ENCODE measurements around the gene KLF6.
"Not testable (repeated sequence)": the region's sequence is repeated elsewhere in the genome, so short reads cannot be mapped to it uniquely, and the experiment has no call there.

KLF6 gene

GRCh38 chr10:3757250-3757637 lies 27.8 kb downstream of the KLF6 start:
- DNase-seq (ENCODE audit: low spot score): no peak

GRCh38 chr10:3756360-3756740 lies 28.7 kb downstream of the KLF6 start:
- DNase-seq (ENCODE audit: low spot score): no peak

DNA sequence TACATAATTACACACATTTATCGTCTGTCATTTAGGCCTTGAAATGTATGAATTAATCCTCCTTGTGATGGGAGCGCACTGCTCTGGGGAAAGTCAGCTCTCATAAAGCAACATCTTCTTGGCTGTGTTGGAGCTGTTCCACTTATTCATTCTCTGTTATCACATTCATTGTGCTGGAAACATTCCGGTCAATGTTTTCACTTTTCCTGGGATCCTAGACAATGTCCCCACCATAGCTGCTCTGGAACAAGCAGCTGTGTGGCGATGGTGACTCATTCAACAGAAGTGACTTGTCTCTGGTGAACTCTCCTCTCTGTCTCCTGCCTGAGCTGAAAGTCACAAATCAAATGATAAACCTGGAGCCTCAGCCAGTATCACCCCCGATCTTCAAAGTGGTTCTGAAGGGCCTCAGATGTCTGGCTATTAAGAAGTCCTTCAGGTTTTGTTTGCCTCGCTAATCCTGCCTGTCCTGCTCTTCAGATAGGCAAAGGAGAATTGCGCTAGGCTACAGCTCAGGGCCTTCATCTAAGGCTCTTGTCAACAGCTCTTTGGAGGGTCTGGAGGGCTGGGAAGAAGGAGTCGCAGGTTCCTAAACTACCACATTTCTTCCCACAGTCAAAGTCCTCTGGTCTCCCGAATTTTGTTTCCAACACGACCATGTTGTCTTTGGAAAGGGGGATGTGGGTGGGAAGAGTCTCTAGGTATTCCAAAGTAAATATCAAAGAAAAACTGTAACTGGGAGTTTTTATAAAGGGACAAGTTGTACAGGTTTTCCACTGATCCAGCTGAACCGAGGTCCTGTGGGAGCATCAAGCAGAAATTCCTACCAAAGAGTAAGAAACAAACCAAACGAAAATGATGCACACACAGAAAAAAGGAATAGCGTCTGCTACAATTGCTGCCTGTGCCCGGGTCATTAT lies 29.3 kb downstream of the KLF6 start:
- DNase-seq (ENCODE audit: low spot score): no peak

- DNase-seq (ENCODE audit: low spot score): no peak
These were observed 30.1 kb downstream of the KLF6 start for GRCh38 chr10:3754727-3755439.

DNA sequence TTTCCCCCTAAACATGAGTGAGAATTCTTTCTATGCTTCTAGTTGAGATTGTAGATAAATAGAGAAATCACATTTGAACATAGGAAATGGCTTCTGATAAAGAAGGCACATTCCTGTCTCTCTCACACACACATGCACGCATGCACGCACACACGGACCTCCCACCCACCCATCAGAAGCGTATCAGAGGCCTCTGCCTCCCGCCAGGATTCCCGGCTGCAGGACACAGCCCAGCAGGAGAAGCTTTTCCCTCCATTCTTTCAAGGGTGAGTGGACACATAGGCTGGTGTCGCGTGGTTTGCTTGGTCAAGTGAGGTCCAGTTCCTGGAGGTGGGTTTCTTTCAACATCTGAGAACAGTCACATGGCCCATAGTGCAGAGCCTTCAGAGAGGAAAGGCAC lies 34.2 kb downstream of the KLF6 start:
- no peak for DNase-seq (ENCODE audit: low spot score)

DNA sequence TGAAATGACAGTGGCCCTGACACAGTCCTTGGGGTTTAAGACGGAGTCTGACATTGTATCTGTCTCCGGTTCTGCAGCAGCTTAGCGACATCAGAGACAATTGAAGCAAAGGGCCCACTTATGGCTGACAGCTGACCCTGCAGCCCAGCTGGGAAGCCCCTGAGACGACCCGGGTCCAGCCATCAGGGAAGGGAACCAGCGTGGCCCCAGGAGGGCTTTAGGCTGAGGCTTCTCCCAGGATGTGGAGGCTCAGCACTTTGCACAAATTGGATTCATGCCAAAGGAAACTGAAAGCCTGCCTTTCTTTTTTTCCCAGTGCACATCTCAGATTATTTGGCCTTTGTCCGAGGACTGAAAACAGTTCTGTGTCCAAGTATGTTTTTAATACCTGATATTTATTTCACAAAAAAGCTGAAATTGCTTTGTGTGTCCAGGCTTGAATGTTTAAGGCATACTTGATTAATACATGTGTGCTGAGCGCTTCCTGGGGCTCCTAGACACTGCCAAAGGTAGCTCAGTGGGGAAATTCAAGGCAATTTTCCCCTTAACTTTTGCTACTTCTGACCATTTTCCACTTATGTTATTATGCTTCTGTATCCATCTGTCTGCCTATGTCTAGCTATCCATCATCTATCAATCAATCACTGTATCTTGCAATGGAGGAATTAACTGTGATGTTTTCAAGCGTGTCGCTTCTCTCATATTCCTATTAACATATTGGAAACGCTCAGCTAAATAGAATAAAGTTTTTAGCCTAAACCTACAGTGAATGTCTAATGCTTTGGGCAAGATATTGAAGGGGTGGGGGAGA lies 34.8 kb downstream of the KLF6 start:
- DNase-seq (ENCODE audit: low spot score): no peak

DNA sequence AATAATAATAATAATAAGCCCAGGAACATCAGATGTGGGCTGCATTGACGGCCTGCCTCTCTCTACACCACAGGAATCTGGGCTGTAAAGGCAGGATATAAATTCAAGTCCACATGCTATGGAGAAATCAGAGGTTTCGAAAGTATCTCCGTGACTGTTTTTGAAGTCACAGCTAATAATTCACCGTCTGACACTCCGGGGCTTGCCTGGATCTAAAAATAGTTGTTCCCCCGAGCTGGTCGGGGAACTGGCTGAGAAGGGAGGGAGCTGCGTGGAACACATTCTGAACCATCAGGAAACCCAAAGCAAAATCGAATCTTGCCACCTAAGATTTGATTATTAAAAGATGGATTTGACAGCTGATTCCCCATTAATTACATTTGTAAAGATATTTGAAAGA lies 35.4 kb downstream of the KLF6 start:
- DNase-seq (ENCODE audit: low spot score): no peak

DNA sequence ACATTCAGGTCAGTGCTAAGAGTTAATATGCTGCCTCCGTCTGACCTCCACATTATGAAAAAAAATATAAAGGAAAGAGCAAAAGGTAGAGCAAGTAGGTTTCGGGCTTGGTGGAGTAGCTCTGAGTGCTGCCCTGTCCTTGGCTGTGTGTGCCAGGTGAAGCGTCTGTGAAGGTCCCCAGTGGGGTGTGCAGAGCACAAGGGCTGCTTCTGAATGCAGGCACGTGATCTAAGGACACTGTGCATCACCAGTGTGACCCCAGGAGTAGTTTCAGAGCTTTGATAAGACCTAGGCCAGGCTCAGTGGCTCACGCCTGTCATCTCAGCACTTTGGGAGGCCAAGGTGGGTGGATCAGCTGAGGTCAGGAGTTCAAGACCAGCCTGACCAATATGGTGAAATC lies 36.0 kb downstream of the KLF6 start:
- DNase-seq (ENCODE audit: low spot score): no peak

DNA sequence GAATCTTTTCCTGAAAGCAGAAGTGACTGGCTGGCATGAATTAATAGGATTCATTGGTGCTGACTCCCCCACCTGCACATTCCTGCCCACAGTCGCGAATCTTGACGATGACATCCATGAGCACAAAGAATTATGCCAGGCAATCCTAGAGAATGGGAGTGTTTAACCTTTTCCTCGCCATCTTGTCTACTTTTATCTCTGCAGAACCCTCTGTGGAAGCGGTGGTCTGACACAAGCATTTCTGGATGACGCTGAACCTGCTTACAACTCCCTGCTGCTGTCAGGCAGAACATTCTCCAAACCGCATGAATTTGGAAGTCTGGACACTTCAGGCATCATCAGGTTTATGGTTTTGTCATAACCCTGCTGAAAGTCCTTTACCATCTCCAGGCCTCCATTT lies 36.5 kb downstream of the KLF6 start:
- DNase-seq (ENCODE audit: low spot score): no peak

DNA sequence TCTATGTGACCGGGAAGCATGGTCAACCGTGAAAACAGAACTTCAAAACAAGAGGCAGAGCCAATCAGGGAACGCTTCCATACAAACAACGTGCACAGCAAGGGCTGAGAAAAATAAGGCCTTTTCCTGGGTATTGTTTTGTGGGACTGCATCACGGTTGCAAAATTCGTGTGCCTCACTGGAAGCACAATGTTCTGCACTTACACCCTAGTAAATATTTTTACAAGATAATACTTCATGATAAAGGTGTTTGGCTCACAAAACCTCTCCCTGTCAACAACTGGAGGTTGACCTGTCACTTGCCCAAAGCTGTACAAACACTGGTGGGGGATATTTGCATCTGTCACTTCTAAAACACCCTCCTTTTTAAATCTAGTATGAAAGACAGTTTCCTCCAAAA lies 37.0 kb downstream of the KLF6 start:
- no peak for DNase-seq (ENCODE audit: low spot score)

- no peak for DNase-seq (ENCODE audit: low spot score)
These were observed 37.6 kb downstream of the KLF6 start for GRCh38 chr10:3747248-3747960.

DNA sequence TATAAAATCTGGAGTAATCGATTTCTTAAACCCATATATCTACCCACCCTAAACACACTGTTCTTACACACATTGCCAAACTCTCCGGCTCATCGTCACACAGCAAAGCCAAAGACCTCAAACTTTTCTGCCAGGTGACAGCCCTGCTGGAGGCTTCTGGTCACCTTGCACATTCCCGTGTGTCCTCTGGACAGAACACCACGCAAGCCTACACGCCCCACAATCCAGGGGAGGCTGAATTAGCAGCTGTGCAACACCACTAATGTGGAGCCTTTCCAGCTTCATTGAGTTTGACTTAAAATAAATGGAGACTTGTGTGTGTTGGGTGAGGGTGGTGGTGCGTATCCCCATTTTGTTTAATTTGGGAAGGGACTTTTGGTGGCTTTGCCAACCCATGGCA lies 38.4 kb downstream of the KLF6 start:
- DNase-seq (ENCODE audit: low spot score): no peak

DNA sequence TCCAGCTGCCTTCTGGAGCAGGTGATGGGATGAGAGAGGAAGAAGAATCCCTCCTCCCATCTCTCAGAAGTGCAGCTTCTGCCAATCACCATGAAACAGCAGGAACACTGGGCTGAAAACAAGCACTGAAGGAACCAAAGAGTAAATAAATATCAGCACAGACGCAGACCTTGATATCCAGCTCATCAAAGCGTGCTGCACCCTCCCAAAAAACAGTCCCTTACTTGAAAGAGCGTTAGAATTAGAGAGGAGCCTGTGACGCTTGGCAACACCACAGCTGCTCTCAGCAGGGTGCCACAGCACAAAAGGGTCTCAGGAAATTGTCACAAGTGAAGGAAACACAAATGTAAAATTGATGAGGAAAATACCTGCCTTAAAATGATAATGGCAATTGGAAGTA lies 39.5 kb downstream of the KLF6 start:
- no peak for DNase-seq (ENCODE audit: low spot score)

GRCh38 chr10:3741688-3742461 lies 43.1 kb downstream of the KLF6 start:
- no peak for DNase-seq (ENCODE audit: low spot score)

- no peak for DNase-seq (ENCODE audit: low spot score)
These were observed 44.7 kb downstream of the KLF6 start for GRCh38 chr10:3740157-3740871.

- no peak for DNase-seq (ENCODE audit: low spot score)
These were observed 46.1 kb downstream of the KLF6 start for GRCh38 chr10:3738855-3739350.

- no peak for DNase-seq (ENCODE audit: low spot score)
These were observed 47.1 kb downstream of the KLF6 start for GRCh38 chr10:3737864-3738263.

- no peak for DNase-seq (ENCODE audit: low spot score)
These were observed 49.8 kb downstream of the KLF6 start for GRCh38 chr10:3735175-3735574.

- DNase-seq (ENCODE audit: low spot score): no peak
These were observed 50.9 kb downstream of the KLF6 start for GRCh38 chr10:3734111-3734510.

DNA sequence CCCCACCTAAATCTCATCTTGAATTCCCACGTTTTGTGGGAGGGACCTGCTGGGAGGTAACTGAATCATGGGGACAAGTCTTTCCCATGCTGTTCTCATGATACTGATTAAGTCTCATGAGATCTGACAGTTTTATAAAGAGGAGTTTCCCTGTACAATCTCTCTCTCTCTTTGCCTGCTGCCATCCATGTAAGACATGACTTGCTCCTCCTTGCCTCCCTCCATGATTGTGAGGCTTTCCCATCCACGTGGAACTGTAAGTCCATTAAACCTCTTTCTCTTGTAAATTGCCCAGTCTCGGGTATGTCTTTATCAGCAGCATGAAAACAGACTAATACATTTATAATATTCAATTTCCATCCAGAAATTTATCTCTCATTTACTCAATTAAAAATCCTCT lies 52.8 kb downstream of the KLF6 start:
- DNase-seq (ENCODE audit: low spot score): not testable (repeated sequence)

Data from D341Med (cell line).